Body of pancreas (tissue), 4 donors: ENCODE measurements around the gene KIF5A.
"Not testable (repeated sequence)": the region's sequence is repeated elsewhere in the genome, so short reads cannot be mapped to it uniquely, and the experiment has no call there.

Experiments used
- POLR2A ChIP-seq, 3 donors: fragments of 450-650 bp; IDR thresholded peaks; one replicate each; pipeline ENCODE4 v1.6.1; 2016; ENCODE audit warnings: antibody characterized with exemption in 3 of 3, mild to moderate bottlenecking in 2 of 3
- TF ChIP-seq, protein P1 (sequence below), 7 experiments: fragments of 450-650 bp in 4 of 7; fragments of 200-600 bp in 3 of 7; sonication (generic) in 3 of 7; IDR thresholded peaks; one replicate each; pipeline ENCODE4 v1.5.1; 2016 to 2019; ENCODE audit warnings: antibody characterized with exemption in 7 of 7

DNA sequence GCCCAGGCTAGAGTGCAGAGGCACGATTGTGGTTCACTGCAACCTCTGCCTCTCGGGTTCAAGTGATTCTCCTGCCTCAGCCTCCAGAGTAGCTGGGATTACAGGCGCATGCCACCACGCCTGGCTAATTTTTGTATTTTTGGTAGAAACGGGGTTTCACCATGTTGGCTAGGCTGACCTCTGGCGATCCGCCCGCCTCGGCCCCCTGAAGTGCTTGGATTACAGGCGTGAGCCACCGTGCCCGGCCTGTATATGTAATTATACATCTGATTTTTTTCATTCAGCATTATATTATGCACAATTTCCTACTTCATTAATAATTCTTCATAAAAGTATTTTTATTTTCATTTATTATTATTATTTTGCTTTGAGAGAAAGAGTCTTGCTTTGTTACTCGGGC lies 20.6 kb downstream of the KIF5A start:
- not testable (repeated sequence) for TF ChIP-seq POLR2A (IDR thresholded peaks at IDR 0.05)
- TF ChIP-seq, protein P1, sequence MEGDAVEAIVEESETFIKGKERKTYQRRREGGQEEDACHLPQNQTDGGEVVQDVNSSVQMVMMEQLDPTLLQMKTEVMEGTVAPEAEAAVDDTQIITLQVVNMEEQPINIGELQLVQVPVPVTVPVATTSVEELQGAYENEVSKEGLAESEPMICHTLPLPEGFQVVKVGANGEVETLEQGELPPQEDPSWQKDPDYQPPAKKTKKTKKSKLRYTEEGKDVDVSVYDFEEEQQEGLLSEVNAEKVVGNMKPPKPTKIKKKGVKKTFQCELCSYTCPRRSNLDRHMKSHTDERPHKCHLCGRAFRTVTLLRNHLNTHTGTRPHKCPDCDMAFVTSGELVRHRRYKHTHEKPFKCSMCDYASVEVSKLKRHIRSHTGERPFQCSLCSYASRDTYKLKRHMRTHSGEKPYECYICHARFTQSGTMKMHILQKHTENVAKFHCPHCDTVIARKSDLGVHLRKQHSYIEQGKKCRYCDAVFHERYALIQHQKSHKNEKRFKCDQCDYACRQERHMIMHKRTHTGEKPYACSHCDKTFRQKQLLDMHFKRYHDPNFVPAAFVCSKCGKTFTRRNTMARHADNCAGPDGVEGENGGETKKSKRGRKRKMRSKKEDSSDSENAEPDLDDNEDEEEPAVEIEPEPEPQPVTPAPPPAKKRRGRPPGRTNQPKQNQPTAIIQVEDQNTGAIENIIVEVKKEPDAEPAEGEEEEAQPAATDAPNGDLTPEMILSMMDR (IDR thresholded peaks at IDR 0.05), result not testable (repeated sequence)
